H1 (cell line): ENCODE data around the gene ZNF473. TPM values are rescaled to one million over a fixed set of nuclear protein-coding genes. Genes with fewer than 3 reads are reported as not detected.

ENCODE experiments used
- CTCF ChIA-PET: fragments of 300-600 bp; sonication (Branson Sonifier 250); formaldehyde crosslinking; loops from one replicate; lab custom pipeline; 2021; ENCODE audit not compliant: partially characterized antibody; lab: Charles Lee
- POLR2A ChIA-PET: fragments of 300-600 bp; sonication (Branson Sonifier 250); formaldehyde crosslinking; loops from one replicate; lab custom pipeline; 2021; ENCODE audit warnings: inconsistent platforms; ENCODE audit not compliant: partially characterized antibody; lab: Charles Lee
- DNase-seq, 2 experiments: peaks; one replicate each; pipeline versions ENCODE4 v3.0.0 to v3.0.0-alpha.2; 2010 to 2022; ENCODE audit warnings: low spot score in 2 of 2, low read depth in 1 of 2, mixed read lengths in 1 of 2
- FAIRE-seq: peaks from 2 replicates; lab custom pipeline; 2011; peaks lifted over from hg19 to GRCh38; lab: Jason Lieb, UNC
- H2AFZ ChIP-seq: 2 replicates; pipeline ENCODE4 v1.8.1; 2012; ENCODE audit warnings: low read length, inconsistent platforms
- H2AK5ac ChIP-seq: 2 replicates; pipeline ENCODE4 v1.6.1; 2013; ENCODE audit warnings: low read depth, low read length
- H2BK120ac ChIP-seq: replicated peaks from 2 replicates; pipeline ENCODE3; 2013; ENCODE audit warnings: low read depth, low read length, inconsistent platforms
- H2BK12ac ChIP-seq: 2 replicates; pipeline ENCODE4 v1.6.1; 2013; ENCODE audit warnings: low read depth, low read length
- H2BK15ac ChIP-seq: 2 replicates; pipeline ENCODE4 v1.6.1; 2013; ENCODE audit warnings: low read length
- H2BK20ac ChIP-seq: 2 replicates; pipeline ENCODE4 v1.6.1; 2013; ENCODE audit warnings: low read length
- H2BK5ac ChIP-seq: 2 replicates; pipeline ENCODE4 v1.6.1; 2013; ENCODE audit warnings: low read depth, low read length
- H3K14ac ChIP-seq: 2 replicates; pipeline ENCODE4 v1.6.1; 2013; ENCODE audit warnings: inconsistent platforms; ENCODE audit not compliant: insufficient read length
- H3K18ac ChIP-seq: 2 replicates; pipeline ENCODE4 v1.6.1; 2013; ENCODE audit warnings: low read length; ENCODE audit errors: extremely low read depth
- H3K23ac ChIP-seq: 2 replicates; pipeline ENCODE4 v1.6.1; 2013; ENCODE audit warnings: inconsistent platforms; ENCODE audit not compliant: insufficient read length
- H3K23me2 ChIP-seq: 2 replicates; pipeline ENCODE4 v1.6.1; 2013; ENCODE audit warnings: low read depth, low read length
- H3K27ac ChIP-seq: 2 replicates; pipeline ENCODE4 v1.6.1; 2011; ENCODE audit warnings: low read depth, low read length, inconsistent platforms
- H3K27me3 ChIP-seq, 4 experiments: replicated peaks in 1 of 4; 1 replicate in 1 of 4; 2 replicates in 3 of 4; pipeline versions ENCODE4 v1.6.1 to v1.8.1; 2011 to 2013; ENCODE audit warnings: low read length in 3 of 4, mild to moderate bottlenecking in 3 of 4, inconsistent platforms in 2 of 4, mixed read lengths in 2 of 4, moderate library complexity in 1 of 4; ENCODE audit not compliant: control insufficient read depth in 3 of 4, insufficient read depth in 3 of 4; ENCODE audit errors: extremely low read depth in 1 of 4
- H3K36me3 ChIP-seq, 4 experiments: 2 replicates each; pipeline versions ENCODE4 v1.6.1 to v1.8.1; 2011 to 2013; ENCODE audit warnings: mild to moderate bottlenecking in 4 of 4, low read length in 3 of 4, moderate library complexity in 2 of 4, control low read depth in 1 of 4, inconsistent platforms in 1 of 4; ENCODE audit not compliant: insufficient read depth in 4 of 4, control insufficient read depth in 2 of 4
- H3K4ac ChIP-seq: replicated peaks from 2 replicates; pipeline ENCODE3; 2013; ENCODE audit warnings: low read length, low read depth, mixed read lengths, inconsistent platforms; ENCODE audit not compliant: insufficient read length
- H3K4me1 ChIP-seq, 4 experiments: replicated peaks in 1 of 4; 1 replicate in 1 of 4; 2 replicates in 3 of 4; pipeline versions ENCODE4 v1.6.1 to v1.8.1; 2011 to 2013; ENCODE audit warnings: low read length in 3 of 4, inconsistent platforms in 2 of 4, mixed read lengths in 1 of 4; ENCODE audit not compliant: insufficient read depth in 4 of 4, control insufficient read depth in 3 of 4
- H3K4me2 ChIP-seq, 2 experiments: 2 replicates each; pipeline versions ENCODE4 v1.6.1 to v1.8.1; 2011 to 2013; ENCODE audit warnings: low read depth in 2 of 2, low read length in 2 of 2, control low read depth in 1 of 2, inconsistent platforms in 1 of 2, mild to moderate bottlenecking in 1 of 2; ENCODE audit not compliant: insufficient read depth in 1 of 2
- H3K4me3 ChIP-seq, 4 experiments: fragments of 200-600, 300-600 bp in 1 of 4; sonication (generic), shearing (Covaris generic), sonication (Bioruptor Twin) in 1 of 4; 2 replicates each; pipeline versions ENCODE4 v1.5.1 to v1.8.1; 2011 to 2016; ENCODE audit warnings: low read length in 4 of 4, low read depth in 3 of 4, control low read depth in 2 of 4, inconsistent platforms in 2 of 4, mild to moderate bottlenecking in 2 of 4, mixed read lengths in 1 of 4, moderate library complexity in 1 of 4; ENCODE audit not compliant: insufficient read depth in 2 of 4; ENCODE audit errors: extremely low read depth in 1 of 4
- H3K56ac ChIP-seq: replicated peaks from 2 replicates; pipeline ENCODE3; 2013; ENCODE audit warnings: low read depth, mild to moderate bottlenecking, mixed read lengths, low read length, inconsistent platforms; ENCODE audit not compliant: insufficient read length
- H3K79me1 ChIP-seq: 2 replicates; pipeline ENCODE4 v1.6.1; 2013; ENCODE audit warnings: low read depth, low read length, control low read depth
- H3K79me2 ChIP-seq, 2 experiments: 2 replicates each; pipeline versions ENCODE4 v1.6.1 to v1.8.1; 2012 to 2013; ENCODE audit warnings: low read length in 2 of 2, mild to moderate bottlenecking in 2 of 2, inconsistent platforms in 1 of 2; ENCODE audit not compliant: insufficient read depth in 2 of 2, control insufficient read depth in 1 of 2
- H3K9ac ChIP-seq, 4 experiments: replicated peaks in 1 of 4; 1 replicate in 1 of 4; 2 replicates in 3 of 4; pipeline versions ENCODE4 v1.6.1 to v1.8.1; 2011 to 2013; ENCODE audit warnings: low read depth in 3 of 4, low read length in 3 of 4, control low read depth in 2 of 4, mild to moderate bottlenecking in 2 of 4, moderate library complexity in 2 of 4, inconsistent platforms in 1 of 4; ENCODE audit errors: extremely low read depth in 1 of 4
- H3K9me3 ChIP-seq, 2 experiments: 2 replicates each; pipeline versions ENCODE4 v1.6.1 to v1.8.1; 2012 to 2013; ENCODE audit warnings: mild to moderate bottlenecking in 2 of 2, moderate library complexity in 2 of 2, control low read depth in 1 of 2, inconsistent platforms in 1 of 2, low read depth in 1 of 2, low read length in 1 of 2, mixed read lengths in 1 of 2; ENCODE audit not compliant: insufficient read depth in 2 of 2
- H4K20me1 ChIP-seq, 2 experiments: replicated peaks in 1 of 2; 2 replicates each; pipeline versions ENCODE3 to v1.8.1; 2011 to 2013; ENCODE audit warnings: inconsistent platforms in 2 of 2, low read length in 2 of 2, mild to moderate bottlenecking in 1 of 2; ENCODE audit not compliant: insufficient read depth in 2 of 2, control insufficient read depth in 1 of 2
- H4K5ac ChIP-seq: 2 replicates; pipeline ENCODE4 v1.6.1; 2013; ENCODE audit warnings: low read length, low read depth, mixed read lengths, inconsistent platforms; ENCODE audit not compliant: insufficient read length
- H4K8ac ChIP-seq: 2 replicates; pipeline ENCODE4 v1.8.0; 2013; ENCODE audit warnings: mild to moderate bottlenecking, moderate library complexity, low read length, inconsistent platforms; ENCODE audit not compliant: insufficient read depth; ENCODE audit errors: extremely low read depth
- H4K91ac ChIP-seq: replicated peaks from 2 replicates; pipeline ENCODE3; 2013; ENCODE audit warnings: low read length, mixed read lengths, inconsistent platforms; ENCODE audit not compliant: insufficient read length
- BACH1 ChIP-seq: IDR thresholded peaks from 2 replicates; pipeline ENCODE4 v1.6.1; 2012; ENCODE audit warnings: low read length, improper control_type of control experiment
- BRCA1 ChIP-seq: IDR thresholded peaks from 2 replicates; pipeline ENCODE4 v1.6.1; 2012; ENCODE audit warnings: low read depth, low read length, improper control_type of control experiment
- CBX5 ChIP-seq: fragments of 300-800, 300-1000 bp; sonication (generic); IDR thresholded peaks from 2 replicates; pipeline ENCODE4 v1.7.1; 2016; ENCODE audit warnings: antibody characterized with exemption, low read length, low read depth
- CBX8 ChIP-seq: fragments of 300-800, 300-1000 bp; sonication (generic); IDR thresholded peaks from 2 replicates; pipeline ENCODE4 v1.7.1; 2016; ENCODE audit warnings: low read depth, low read length, borderline replicate concordance
- EP300 ChIP-seq, 2 experiments: IDR thresholded peaks; 1 replicate in 1 of 2; 2 replicates in 1 of 2; pipeline ENCODE4 v1.6.1; 2011 to 2012; ENCODE audit warnings: low read depth in 2 of 2, low read length in 2 of 2, mild to moderate bottlenecking in 2 of 2, borderline replicate concordance in 1 of 2, inconsistent platforms in 1 of 2, moderate library complexity in 1 of 2
- EZH2 ChIP-seq: fragments of 200-600 bp; sonication (generic); IDR thresholded peaks from 2 replicates; pipeline ENCODE4 v1.7.1; 2012; ENCODE audit warnings: low read depth, mild to moderate bottlenecking, moderate library complexity, low read length, inconsistent platforms; ENCODE audit not compliant: severe bottlenecking
- JUN ChIP-seq: IDR thresholded peaks from 2 replicates; pipeline ENCODE4 v1.6.1; 2011; ENCODE audit warnings: low read depth, mild to moderate bottlenecking, improper control_type of control experiment, low read length
- SP2 ChIP-seq: IDR thresholded peaks from 2 replicates; pipeline ENCODE4 v1.6.1; 2012; ENCODE audit warnings: mild to moderate bottlenecking, low read length, inconsistent platforms
- TBP ChIP-seq: IDR thresholded peaks from 2 replicates; pipeline ENCODE4 v1.6.1; 2011; ENCODE audit warnings: low read depth, low read length, improper control_type of control experiment
- TCF12 ChIP-seq: IDR thresholded peaks from 2 replicates; pipeline ENCODE4 v1.6.1; 2011; ENCODE audit warnings: low read depth, mild to moderate bottlenecking, low read length
- ZNF274 ChIP-seq: IDR thresholded peaks from 2 replicates; pipeline ENCODE4 v1.7.0; 2012; ENCODE audit warnings: low read length, borderline replicate concordance; ENCODE audit errors: extremely low read depth
- WGBS, 2 experiments: shearing (Covaris generic) in 1 of 2; methylation state at CpG; one replicate each; pipeline versions ENCODE4 v1.1.6 to v1.1.7; 2013 to 2015; ENCODE audit warnings: low lambda C conversion rate in 2 of 2, mixed read lengths in 2 of 2, inconsistent platforms in 1 of 2, low coverage in 1 of 2, missing lambda C conversion rate in 1 of 2; ENCODE audit not compliant: insufficient replicate concordance in 2 of 2, insufficient coverage in 1 of 2, insufficient read length in 1 of 2; ENCODE audit errors: extremely low coverage in 1 of 2, missing lambda C conversion rate in 1 of 2; 5-methylcytosine and 5-hydroxymethylcytosine counted together
- polyA plus RNA-seq, 7 experiments: library from polyadenylated mRNA; depleted of rRNA in 3 of 7; stranded (reverse) in 5 of 7; unstranded in 2 of 7; fragments of >200 nt in 5 of 7; fragments of 200-250 nt in 2 of 7; gene quantifications; 1 replicate in 5 of 7; 2 replicates in 1 of 7; 4 replicates in 1 of 7; pipeline versions ENCODE4 v1.2.1 to v1.2.3, GENCODE V29; 2011 to 2013; ENCODE audit warnings: missing spikeins in 2 of 7, mixed read lengths in 2 of 7
- total RNA-seq: library from RNA; stranded (reverse); fragmentation: NEBNext Ultra II Directional; extraction: Animal tissue kit (Norgen Biotek cat#: 25700); gene quantifications from 2 replicates; pipeline ENCODE4 v1.2.1, GENCODE V29; 2021
- TF ChIP-seq, protein P1 (sequence below): IDR thresholded peaks from 2 replicates; pipeline ENCODE4 v1.6.1; 2012; ENCODE audit warnings: inconsistent platforms
- TF ChIP-seq, protein P2 (sequence below): IDR thresholded peaks from 2 replicates; pipeline ENCODE4 v1.6.1; 2011; ENCODE audit warnings: low read length, improper control_type of control experiment

ZNF473 gene
- total and polyA plus RNA-seq, 2 of the 8 experiments (the other 6 are each of a cell fraction or from before 2014, with no cell fraction given), result 5.2 to 11.7 TPM

DNA sequence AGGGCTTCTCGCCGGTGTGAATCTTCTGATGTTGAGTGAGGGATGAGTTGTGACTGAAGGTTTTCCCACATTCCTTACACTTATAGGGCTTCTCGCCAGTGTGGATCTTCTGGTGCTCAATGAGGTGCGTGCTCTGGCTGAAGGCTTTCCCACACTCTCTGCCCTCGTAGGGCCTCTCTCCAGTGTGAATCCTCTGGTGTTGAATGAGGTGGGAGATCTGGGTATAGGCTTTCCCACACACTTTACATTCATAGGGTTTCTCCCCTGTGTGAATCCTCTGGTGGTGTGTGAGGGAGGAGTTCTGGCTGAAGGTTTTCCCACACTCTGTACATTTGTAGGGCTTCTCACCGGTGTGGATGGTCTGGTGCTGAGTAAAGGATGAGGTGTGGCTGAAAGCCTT, 33.2 kb downstream of the ZNF473 start:
- Histone ChIP-seq H2AK5ac (no peak overlapping the region), H3K23me2 (no peaks in the 10 kb centered on the region), H3K79me1 (no peaks in the 10 kb centered on the region), H3K36me3 (no peaks in the 10 kb centered on the region), H3K9ac (no peak overlapping the region), H3K4me3 (no peak overlapping the region), H4K5ac (no peak overlapping the region), H2BK15ac (no peak overlapping the region), H3K4ac (no peak overlapping the region), H2BK5ac (no peak overlapping the region), H3K14ac (no peak overlapping the region), H3K18ac (no peak overlapping the region), H2BK20ac (no peak overlapping the region), H3K27me3 (no peaks in the 10 kb centered on the region), H3K4me2 (no peak overlapping the region), H4K20me1 (no peaks in the 10 kb centered on the region), H2AFZ (no peak overlapping the region), H3K4me1 (no peaks in the 10 kb centered on the region), H4K8ac (no peak overlapping the region), H3K9me3 (peaks cover 52 to 63% of the 10 kb centered on the region in 2 experiments), H3K27ac (no peak overlapping the region), H3K56ac (no peak overlapping the region), H3K79me2 (no peaks in the 10 kb centered on the region), H3K23ac (no peak overlapping the region), H2BK120ac (no peak overlapping the region), H2BK12ac (no peak overlapping the region), H4K91ac (no peak overlapping the region)
- DNase-seq (no peak), FAIRE-seq (no peak)
- CTCF ChIA-PET, result interaction anchor here (1.6 kb wide), 1 partner anchor 12 kb away, joined by 9 read pairs; no protein-coding TSS in a partner anchor
- POLR2A ChIA-PET, result no interaction called here
- WGBS, 2 experiments, result 81% methylated on average over 6 of the region's 6 CpGs; no CpG with 5 or more reads in 1 of the 2 experiments
- TF ChIP-seq BRCA1 (no peak), CBX5 (no peak), SP2 (no peak), BACH1 (no peak), ZNF274 (no peak), CBX8 (no peak), TCF12 (no peak), EP300 (IDR thresholded peaks at IDR 0.05; ENCODE audit: borderline replicate concordance in 1 of 2, low read depth in 2 of 2, low read length in 2 of 2) (no peak), TBP (no peak), JUN (no peak), EZH2 (no peak)
- TF ChIP-seq, protein P1, sequence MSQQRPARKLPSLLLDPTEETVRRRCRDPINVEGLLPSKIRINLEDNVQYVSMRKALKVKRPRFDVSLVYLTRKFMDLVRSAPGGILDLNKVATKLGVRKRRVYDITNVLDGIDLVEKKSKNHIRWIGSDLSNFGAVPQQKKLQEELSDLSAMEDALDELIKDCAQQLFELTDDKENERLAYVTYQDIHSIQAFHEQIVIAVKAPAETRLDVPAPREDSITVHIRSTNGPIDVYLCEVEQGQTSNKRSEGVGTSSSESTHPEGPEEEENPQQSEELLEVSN, result no peak
- TF ChIP-seq, protein P2, sequence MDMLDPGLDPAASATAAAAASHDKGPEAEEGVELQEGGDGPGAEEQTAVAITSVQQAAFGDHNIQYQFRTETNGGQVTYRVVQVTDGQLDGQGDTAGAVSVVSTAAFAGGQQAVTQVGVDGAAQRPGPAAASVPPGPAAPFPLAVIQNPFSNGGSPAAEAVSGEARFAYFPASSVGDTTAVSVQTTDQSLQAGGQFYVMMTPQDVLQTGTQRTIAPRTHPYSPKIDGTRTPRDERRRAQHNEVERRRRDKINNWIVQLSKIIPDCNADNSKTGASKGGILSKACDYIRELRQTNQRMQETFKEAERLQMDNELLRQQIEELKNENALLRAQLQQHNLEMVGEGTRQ, result no peak
